Nephron progenitor cell (in vitro differentiated cells): ENCODE results near the gene ITGAV.
A peak's percentile ranks its signal among the peaks of the same experiment; 100 is the strongest.

Experiments used
- DNase-seq: peaks from one replicate; pipeline ENCODE4 v3.0.0; 2021
- H3K27ac Mint-ChIP-seq: 2 replicates; pipeline ENCODE4 v1.8.0; 2021; ENCODE audit warnings: mild to moderate bottlenecking, moderate library complexity, mixed read lengths
- H3K27me3 Mint-ChIP-seq: 2 replicates; pipeline ENCODE4 v1.8.0; 2021; ENCODE audit warnings: mild to moderate bottlenecking, low read depth, mixed read lengths; ENCODE audit not compliant: poor library complexity
- H3K36me3 Mint-ChIP-seq: 2 replicates; pipeline ENCODE4 v1.8.0; 2021; ENCODE audit warnings: low read depth, mixed read lengths
- H3K4me1 Mint-ChIP-seq: 2 replicates; pipeline ENCODE4 v1.8.0; 2021; ENCODE audit warnings: mixed read lengths
- H3K4me3 Mint-ChIP-seq: 2 replicates; pipeline ENCODE4 v1.8.0; 2021; ENCODE audit warnings: mild to moderate bottlenecking, moderate library complexity, mixed read lengths
- H3K9me3 Mint-ChIP-seq: 2 replicates; pipeline ENCODE4 v1.8.0; 2021; ENCODE audit warnings: mild to moderate bottlenecking, moderate library complexity, mixed read lengths
- TF ChIP-seq, protein P1 (sequence below): fragments of 200-600 bp; sonication (generic); IDR thresholded peaks from 2 replicates; pipeline ENCODE4 v1.5.0; 2021; ENCODE audit warnings: antibody characterized with exemption

ITGAV gene

DNA sequence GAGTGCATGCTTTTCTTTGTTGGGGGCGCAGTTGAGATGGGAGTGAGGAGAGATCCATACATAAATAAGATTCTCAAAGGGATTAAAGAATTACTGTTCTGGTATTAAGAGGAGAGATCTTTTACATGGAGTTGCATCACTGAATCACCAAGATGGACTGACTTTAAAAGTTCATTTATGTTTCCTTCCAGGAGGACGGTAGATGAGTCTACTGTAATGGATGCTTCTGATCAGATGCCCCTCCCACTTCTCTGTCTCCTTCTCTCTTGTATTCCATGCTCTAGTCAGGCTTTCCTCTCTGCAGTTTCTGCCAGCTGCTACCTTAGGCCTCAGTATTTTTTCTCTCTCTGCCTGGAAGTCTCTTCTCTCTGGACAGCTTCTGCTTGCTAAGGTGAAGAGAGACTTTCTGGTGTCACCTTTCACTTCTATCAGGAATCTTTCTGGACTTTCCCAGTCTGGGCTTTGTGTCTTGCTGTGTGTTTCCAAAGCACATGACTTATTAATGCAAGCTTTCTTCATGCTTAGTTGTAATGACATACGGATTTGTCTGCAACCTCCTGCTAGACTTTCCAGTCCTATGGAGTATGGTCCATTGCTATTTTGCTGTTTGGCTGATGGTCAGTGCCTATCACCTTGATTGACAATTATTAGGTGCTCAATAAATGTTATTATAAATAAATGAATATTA is 127.6 kb downstream of the ITGAV start:
- H3K9me3 Mint-ChIP-seq = no peaks in the 10 kb centered on the region
- H3K4me3 Mint-ChIP-seq = no peak overlapping the region
- DNase-seq = no peak
- H3K36me3 Mint-ChIP-seq = no peaks in the 10 kb centered on the region
- peaks cover 29% of the 10 kb centered on the region for H3K4me1 Mint-ChIP-seq
- peaks cover 3% of the 10 kb centered on the region for H3K27me3 Mint-ChIP-seq
- TF ChIP-seq, protein P1, sequence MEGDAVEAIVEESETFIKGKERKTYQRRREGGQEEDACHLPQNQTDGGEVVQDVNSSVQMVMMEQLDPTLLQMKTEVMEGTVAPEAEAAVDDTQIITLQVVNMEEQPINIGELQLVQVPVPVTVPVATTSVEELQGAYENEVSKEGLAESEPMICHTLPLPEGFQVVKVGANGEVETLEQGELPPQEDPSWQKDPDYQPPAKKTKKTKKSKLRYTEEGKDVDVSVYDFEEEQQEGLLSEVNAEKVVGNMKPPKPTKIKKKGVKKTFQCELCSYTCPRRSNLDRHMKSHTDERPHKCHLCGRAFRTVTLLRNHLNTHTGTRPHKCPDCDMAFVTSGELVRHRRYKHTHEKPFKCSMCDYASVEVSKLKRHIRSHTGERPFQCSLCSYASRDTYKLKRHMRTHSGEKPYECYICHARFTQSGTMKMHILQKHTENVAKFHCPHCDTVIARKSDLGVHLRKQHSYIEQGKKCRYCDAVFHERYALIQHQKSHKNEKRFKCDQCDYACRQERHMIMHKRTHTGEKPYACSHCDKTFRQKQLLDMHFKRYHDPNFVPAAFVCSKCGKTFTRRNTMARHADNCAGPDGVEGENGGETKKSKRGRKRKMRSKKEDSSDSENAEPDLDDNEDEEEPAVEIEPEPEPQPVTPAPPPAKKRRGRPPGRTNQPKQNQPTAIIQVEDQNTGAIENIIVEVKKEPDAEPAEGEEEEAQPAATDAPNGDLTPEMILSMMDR = no peak
- peak overlapping the region; percentile 94 for H3K27ac Mint-ChIP-seq

DNA sequence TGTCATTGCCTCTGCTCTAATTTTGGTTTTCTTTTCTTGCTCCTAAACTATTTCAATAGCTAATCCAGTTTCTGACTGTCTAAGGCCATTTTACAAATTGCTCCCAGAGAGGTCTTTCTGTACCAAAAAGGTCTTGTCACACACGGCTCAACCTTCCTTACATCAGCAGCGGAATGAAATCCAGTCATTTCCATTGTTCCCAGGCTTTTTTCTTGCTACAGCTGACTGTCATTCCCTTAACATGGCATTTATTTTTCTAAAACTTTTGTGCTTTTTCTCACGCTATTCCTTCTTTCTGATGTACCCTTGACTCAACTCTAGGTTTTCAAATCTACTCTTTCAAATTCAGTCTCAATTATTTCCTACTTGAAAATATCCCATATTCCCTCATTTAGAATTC is 128.3 kb downstream of the ITGAV start:
- TF ChIP-seq, protein P1 = no peak

GRCh38 chr2:186718903-186719302 is 129.0 kb downstream of the ITGAV start:
- Mint-ChIP-seq H3K4me3 (no peak overlapping the region), H3K4me1 (peaks cover 21% of the 10 kb centered on the region), H3K27ac (peak overlapping the region; percentile 13)

More for the DNA sequence above, 128.3 kb downstream of the ITGAV start:
- DNase-seq = no peak
- Mint-ChIP-seq H3K9me3 (no peaks in the 10 kb centered on the region), H3K27me3 (peaks cover 3% of the 10 kb centered on the region), H3K4me1 (peaks cover 24% of the 10 kb centered on the region), H3K36me3 (no peaks in the 10 kb centered on the region), H3K27ac (no peak overlapping the region), H3K4me3 (no peak overlapping the region)

DNA sequence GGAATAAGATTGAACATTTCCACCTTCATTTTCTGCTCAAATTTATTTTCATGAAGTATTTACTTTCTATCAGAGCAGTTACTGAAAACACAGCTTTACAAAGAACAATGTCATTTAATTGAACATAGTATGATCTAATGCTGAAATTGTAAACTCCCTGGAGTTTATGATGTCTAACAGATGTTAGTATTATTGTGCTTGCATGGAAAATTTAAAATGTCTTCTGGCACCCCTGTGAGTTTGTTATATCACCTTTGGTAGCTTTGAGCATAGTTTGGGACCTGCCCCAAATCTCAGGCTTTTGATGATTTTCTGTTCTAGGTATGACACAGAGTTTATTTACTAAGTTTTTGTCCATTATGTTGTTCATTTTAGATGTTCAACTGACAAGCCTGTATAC is 132.1 kb downstream of the ITGAV start:
- TF ChIP-seq, protein P1 = no peak
- peaks cover 4% of the 10 kb centered on the region for H3K9me3 Mint-ChIP-seq
- H3K4me3 Mint-ChIP-seq = no peak overlapping the region

More at GRCh38 chr2:186718903-186719302, 129.0 kb downstream of the ITGAV start:
- H3K27me3 Mint-ChIP-seq = peaks cover 3% of the 10 kb centered on the region
- no peak for DNase-seq
- H3K36me3 Mint-ChIP-seq = no peaks in the 10 kb centered on the region
- TF ChIP-seq, protein P1 = no peak
- no peaks in the 10 kb centered on the region for H3K9me3 Mint-ChIP-seq

DNA sequence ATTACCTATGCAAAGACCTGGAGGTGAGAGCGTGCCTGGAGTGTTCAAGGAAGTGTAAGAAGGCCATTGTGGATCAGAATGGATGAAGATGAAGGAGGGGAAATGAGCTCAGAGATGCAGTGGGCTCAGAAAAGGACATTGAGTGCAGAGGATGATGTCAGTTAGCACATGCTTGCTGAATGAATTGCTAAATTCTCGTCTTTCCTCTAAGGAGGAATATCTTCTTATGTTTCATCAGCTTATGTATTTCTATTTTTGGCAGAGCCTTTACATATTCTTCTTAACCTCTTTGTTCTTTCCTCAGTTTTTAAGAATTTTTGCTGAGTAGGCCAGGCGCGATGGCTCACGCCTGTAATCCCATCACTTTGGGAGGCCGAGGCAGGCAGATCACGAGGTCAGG is 134.9 kb downstream of the ITGAV start:
- peak overlapping the region; percentile 11 for H3K27ac Mint-ChIP-seq

More for the DNA sequence above, 132.1 kb downstream of the ITGAV start:
- Mint-ChIP-seq H3K27me3 (peaks cover 3% of the 10 kb centered on the region), H3K27ac (no peak overlapping the region), H3K4me1 (peaks cover 7% of the 10 kb centered on the region), H3K36me3 (peaks cover 6% of the 10 kb centered on the region)
- DNase-seq = no peak

More for the DNA sequence above, 134.9 kb downstream of the ITGAV start:
- Mint-ChIP-seq H3K27me3 (no peaks in the 10 kb centered on the region), H3K4me1 (no peaks in the 10 kb centered on the region), H3K9me3 (peaks cover 4% of the 10 kb centered on the region), H3K36me3 (peaks cover 6% of the 10 kb centered on the region), H3K4me3 (no peak overlapping the region)
- DNase-seq = no peak
- TF ChIP-seq, protein P1 = no peak
